ENCODE results near the gene ARL8A.
A peak's percentile ranks its signal among the peaks of the same experiment; 100 is the strongest.
"Not testable (repeated sequence)": the region's sequence is repeated elsewhere in the genome, so short reads cannot be mapped to it uniquely, and the experiment has no call there.

The ARL8A gene

DNA sequence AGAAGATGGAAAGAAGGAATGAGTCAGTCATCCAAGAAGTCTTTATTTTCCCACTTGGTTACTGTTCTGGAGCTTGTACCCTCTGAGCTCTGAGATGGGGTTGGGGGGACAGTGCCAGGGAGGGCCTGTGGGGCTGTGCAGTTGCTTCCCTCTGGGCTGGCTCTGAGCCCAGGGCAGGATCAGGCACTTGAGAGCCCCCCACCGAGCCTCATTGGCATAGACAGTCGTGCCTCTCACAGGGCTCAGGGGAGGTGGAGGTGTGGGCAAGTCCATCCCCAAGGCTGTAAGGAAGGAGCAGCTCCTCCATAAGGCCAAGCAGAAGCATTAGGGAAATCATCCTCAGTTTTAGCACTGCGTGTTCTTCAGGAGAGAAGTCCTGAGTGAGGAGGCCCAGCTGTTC is 2.5 kb upstream of the ARL8A start:
- Histone ChIP-seq H3K9me2 (replicated peaks; ENCODE audit: low read depth, low read length) (no peaks in the 10 kb centered on the region), H3K79me2 (ENCODE audit: insufficient read depth, low read length) (peaks cover 37% of the 10 kb centered on the region), H3K9me3 (ENCODE audit: insufficient read depth, low read depth, low read length) (no peaks in the 10 kb centered on the region), H3K4me1 (ENCODE audit: insufficient read depth, low read length, poor library complexity, severe bottlenecking) (peaks cover 27% of the 10 kb centered on the region), H3K36me3 (ENCODE audit: insufficient read depth, low read length) (peaks cover 45% of the 10 kb centered on the region), H3F3A (ENCODE audit: low read depth) (peaks cover 22% of the 10 kb centered on the region), H3K27me3 (ENCODE audit: insufficient read depth, low read length, poor library complexity, severe bottlenecking) (no peaks in the 10 kb centered on the region), H4K20me1 (ENCODE audit: insufficient read depth, low read length, poor library complexity, severe bottlenecking) (peaks cover 49% of the 10 kb centered on the region), H3K4me2 (ENCODE audit: low read depth, low read length, poor library complexity, severe bottlenecking) (no peak overlapping the region), H3K4me3 (ENCODE audit: low read length, poor library complexity, severe bottlenecking) (no peak overlapping the region), H3K9ac (ENCODE audit: low read depth, low read length, poor library complexity, severe bottlenecking) (no peak overlapping the region), H2AFZ (ENCODE audit: low read length) (no peak overlapping the region)
- no peak for TF ChIP-seq EZH2phosphoT487 (IDR thresholded peaks at IDR 0.05; ENCODE audit: borderline replicate concordance)
- TF ChIP-seq, protein P1, sequence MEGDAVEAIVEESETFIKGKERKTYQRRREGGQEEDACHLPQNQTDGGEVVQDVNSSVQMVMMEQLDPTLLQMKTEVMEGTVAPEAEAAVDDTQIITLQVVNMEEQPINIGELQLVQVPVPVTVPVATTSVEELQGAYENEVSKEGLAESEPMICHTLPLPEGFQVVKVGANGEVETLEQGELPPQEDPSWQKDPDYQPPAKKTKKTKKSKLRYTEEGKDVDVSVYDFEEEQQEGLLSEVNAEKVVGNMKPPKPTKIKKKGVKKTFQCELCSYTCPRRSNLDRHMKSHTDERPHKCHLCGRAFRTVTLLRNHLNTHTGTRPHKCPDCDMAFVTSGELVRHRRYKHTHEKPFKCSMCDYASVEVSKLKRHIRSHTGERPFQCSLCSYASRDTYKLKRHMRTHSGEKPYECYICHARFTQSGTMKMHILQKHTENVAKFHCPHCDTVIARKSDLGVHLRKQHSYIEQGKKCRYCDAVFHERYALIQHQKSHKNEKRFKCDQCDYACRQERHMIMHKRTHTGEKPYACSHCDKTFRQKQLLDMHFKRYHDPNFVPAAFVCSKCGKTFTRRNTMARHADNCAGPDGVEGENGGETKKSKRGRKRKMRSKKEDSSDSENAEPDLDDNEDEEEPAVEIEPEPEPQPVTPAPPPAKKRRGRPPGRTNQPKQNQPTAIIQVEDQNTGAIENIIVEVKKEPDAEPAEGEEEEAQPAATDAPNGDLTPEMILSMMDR (conservative IDR thresholded peaks at IDR 0.05; ENCODE audit: low read length), result no peak

DNA sequence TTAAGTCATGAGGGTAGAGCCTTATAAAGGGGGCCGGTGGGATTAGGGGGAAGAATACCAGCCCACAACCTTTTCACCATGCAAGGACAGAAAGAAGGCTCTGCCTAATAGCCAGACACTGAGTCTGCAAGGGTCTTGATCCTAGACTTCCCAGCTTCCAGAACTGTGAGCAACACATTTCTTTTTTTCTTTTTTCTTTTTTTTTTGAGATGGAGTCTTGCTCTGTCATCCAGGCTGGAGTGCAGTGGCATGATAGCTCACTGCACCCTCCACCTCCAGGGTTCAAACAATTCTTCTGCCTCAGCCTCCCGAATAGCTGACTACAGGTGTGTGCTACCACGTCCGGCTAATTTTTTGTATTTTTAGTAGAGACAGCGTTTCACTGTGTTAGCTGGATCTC is 1.7 kb upstream of the ARL8A start:
- Histone ChIP-seq H3K4me2 (ENCODE audit: low read depth, low read length, poor library complexity, severe bottlenecking) (no peak overlapping the region), H3K36me3 (ENCODE audit: insufficient read depth, low read length) (peaks cover 38% of the 10 kb centered on the region; the same call in 1 of the 2 replicates), H3K9ac (ENCODE audit: low read depth, low read length, poor library complexity, severe bottlenecking) (no peak overlapping the region), H2AFZ (ENCODE audit: low read length) (no peak overlapping the region), H3K79me2 (ENCODE audit: insufficient read depth, low read length) (peaks cover 42% of the 10 kb centered on the region), H3K9me2 (replicated peaks; ENCODE audit: low read depth, low read length) (no peaks in the 10 kb centered on the region), H3K4me3 (ENCODE audit: low read length, poor library complexity, severe bottlenecking) (no peak overlapping the region), H3K27me3 (ENCODE audit: insufficient read depth, low read length, poor library complexity, severe bottlenecking) (no peaks in the 10 kb centered on the region), H3F3A (ENCODE audit: low read depth) (peaks cover 22% of the 10 kb centered on the region), H3K4me1 (ENCODE audit: insufficient read depth, low read length, poor library complexity, severe bottlenecking) (peaks cover 25% of the 10 kb centered on the region), H4K20me1 (ENCODE audit: insufficient read depth, low read length, poor library complexity, severe bottlenecking) (peaks cover 47% of the 10 kb centered on the region), H3K9me3 (ENCODE audit: insufficient read depth, low read depth, low read length) (no peaks in the 10 kb centered on the region)
- TF ChIP-seq, protein P1 (conservative IDR thresholded peaks at IDR 0.05; ENCODE audit: low read length), result no peak
- TF ChIP-seq EZH2phosphoT487 (IDR thresholded peaks at IDR 0.05; ENCODE audit: borderline replicate concordance), result no peak

GRCh38 chr1:202145744-202146140 is 1.2 kb upstream of the ARL8A start:
- H3K9me3 ChIP-seq (ENCODE audit: insufficient read depth, low read depth, low read length); H2AFZ ChIP-seq (ENCODE audit: low read length); H3K27me3 ChIP-seq (ENCODE audit: insufficient read depth, low read length, poor library complexity, severe bottlenecking); H3K9me2 ChIP-seq (replicated peaks; ENCODE audit: low read depth, low read length): not testable (repeated sequence)
- H3K9ac ChIP-seq (ENCODE audit: low read depth, low read length, poor library complexity, severe bottlenecking), result peak overlapping the region; percentile 76
- H3K4me1 ChIP-seq (ENCODE audit: insufficient read depth, low read length, poor library complexity, severe bottlenecking), result peaks cover 20% of the 10 kb centered on the region
- H3K4me3 ChIP-seq (ENCODE audit: low read length, poor library complexity, severe bottlenecking), result peak overlapping the region; percentile 78
- peaks cover 42% of the 10 kb centered on the region for H3K79me2 ChIP-seq (ENCODE audit: insufficient read depth, low read length)
- peak overlapping the region; percentile 79 for H3K4me2 ChIP-seq (ENCODE audit: low read depth, low read length, poor library complexity, severe bottlenecking)
- H3K36me3 ChIP-seq (ENCODE audit: insufficient read depth, low read length), result peaks cover 33% of the 10 kb centered on the region; the same call in 1 of the 2 replicates
- H3F3A ChIP-seq (ENCODE audit: low read depth), result peaks cover 22% of the 10 kb centered on the region
- H4K20me1 ChIP-seq (ENCODE audit: insufficient read depth, low read length, poor library complexity, severe bottlenecking), result peaks cover 46% of the 10 kb centered on the region

DNA sequence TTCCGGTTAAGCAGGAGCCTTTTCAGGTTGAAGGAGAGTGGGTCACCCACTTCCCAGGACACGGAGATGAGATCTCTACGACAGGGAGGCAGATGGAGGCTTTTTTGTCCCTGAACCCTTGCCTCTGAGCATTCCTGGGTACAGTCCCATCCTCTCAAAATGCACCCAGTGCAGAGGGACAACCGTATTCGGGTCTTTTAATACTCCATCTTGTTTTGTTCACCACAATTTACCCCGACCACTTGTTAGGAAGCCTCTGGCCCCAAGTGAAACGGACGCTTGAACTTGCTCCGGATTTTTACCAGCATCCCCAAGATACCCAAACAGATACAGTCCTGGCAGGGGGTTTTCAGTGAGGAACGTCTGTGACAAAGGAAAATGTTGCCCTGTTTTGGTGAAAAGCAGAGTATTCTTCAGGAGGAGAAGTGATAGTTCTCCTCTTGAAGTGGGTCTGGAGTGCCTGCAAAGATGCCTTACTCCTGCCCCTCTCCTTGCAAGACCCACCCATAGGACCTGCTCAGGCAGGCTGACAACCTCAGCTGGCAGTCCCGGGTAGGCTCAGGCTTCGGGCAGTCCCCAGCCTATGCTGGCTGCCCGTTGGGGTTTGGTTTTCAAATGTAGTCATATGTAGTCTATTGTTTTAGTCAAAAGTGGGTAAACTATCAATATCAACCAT is 669 bp upstream of the ARL8A start:
- Histone ChIP-seq H3K36me3 (ENCODE audit: insufficient read depth, low read length) (peaks cover 27% of the 10 kb centered on the region; the same call in 1 of the 2 replicates), H3K79me2 (ENCODE audit: insufficient read depth, low read length) (peaks cover 42% of the 10 kb centered on the region), H3K9ac (ENCODE audit: low read depth, low read length, poor library complexity, severe bottlenecking) (peak overlapping the region; percentile 76), H3K9me3 (ENCODE audit: insufficient read depth, low read depth, low read length) (no peaks in the 10 kb centered on the region), H3K4me2 (ENCODE audit: low read depth, low read length, poor library complexity, severe bottlenecking) (peak overlapping the region; percentile 79), H3F3A (ENCODE audit: low read depth) (peaks cover 22% of the 10 kb centered on the region), H3K27me3 (ENCODE audit: insufficient read depth, low read length, poor library complexity, severe bottlenecking) (no peaks in the 10 kb centered on the region), H3K9me2 (replicated peaks; ENCODE audit: low read depth, low read length) (no peaks in the 10 kb centered on the region), H2AFZ (ENCODE audit: low read length) (peak overlapping the region; percentile 75; the same call in 1 of the 2 replicates), H3K4me3 (ENCODE audit: low read length, poor library complexity, severe bottlenecking) (peak overlapping the region; percentile 78), H3K4me1 (ENCODE audit: insufficient read depth, low read length, poor library complexity, severe bottlenecking) (peaks cover 20% of the 10 kb centered on the region), H4K20me1 (ENCODE audit: insufficient read depth, low read length, poor library complexity, severe bottlenecking) (peaks cover 45% of the 10 kb centered on the region)
- no peak for TF ChIP-seq EZH2phosphoT487 (IDR thresholded peaks at IDR 0.05; ENCODE audit: borderline replicate concordance)
- TF ChIP-seq, protein P1 (conservative IDR thresholded peaks at IDR 0.05; ENCODE audit: low read length), result no peak

Measured in Loucy (cell line).